ENCODE data around the gene PTGR3.

The PTGR3 gene

DNA sequence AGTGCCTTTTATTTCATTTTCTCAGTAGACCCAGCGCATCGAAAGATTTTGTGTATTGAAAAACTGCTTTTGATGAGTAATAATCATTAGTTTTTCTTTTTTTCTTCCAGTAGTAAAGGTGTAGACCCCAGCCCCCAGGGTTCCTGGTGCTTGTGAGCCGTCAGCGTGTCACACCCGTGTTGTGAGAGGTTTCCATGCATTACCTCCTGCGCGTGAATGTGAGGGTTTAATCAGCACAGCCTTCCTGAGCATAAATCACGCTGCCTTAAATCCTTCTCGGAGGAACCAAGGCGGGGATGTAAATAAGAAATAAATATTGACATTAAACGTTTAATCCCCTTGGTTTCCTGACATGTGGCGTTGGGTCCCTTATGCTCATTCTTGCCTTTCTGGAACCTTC is 26.0 kb upstream of the PTGR3 start:
- DNase-seq, result no peak

DNA sequence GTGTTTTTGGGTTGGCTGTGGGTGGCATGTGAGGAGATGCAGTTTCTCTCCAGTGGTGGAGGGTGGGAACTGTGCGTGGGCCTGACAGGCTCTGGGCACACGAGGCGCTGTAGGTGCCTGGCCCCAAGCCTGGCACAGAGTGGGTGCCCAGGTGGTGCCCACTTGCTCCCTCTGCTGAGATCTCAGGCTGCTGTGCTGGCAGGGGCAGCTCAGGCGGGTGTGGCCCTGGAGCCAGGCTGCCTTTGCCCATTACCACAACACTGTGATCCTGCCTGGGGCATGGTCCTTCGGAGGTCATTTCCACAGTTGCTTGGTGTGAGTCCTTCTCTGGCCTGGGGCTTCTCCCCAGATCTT is 22.1 kb upstream of the PTGR3 start:
- no peak for DNase-seq

DNA sequence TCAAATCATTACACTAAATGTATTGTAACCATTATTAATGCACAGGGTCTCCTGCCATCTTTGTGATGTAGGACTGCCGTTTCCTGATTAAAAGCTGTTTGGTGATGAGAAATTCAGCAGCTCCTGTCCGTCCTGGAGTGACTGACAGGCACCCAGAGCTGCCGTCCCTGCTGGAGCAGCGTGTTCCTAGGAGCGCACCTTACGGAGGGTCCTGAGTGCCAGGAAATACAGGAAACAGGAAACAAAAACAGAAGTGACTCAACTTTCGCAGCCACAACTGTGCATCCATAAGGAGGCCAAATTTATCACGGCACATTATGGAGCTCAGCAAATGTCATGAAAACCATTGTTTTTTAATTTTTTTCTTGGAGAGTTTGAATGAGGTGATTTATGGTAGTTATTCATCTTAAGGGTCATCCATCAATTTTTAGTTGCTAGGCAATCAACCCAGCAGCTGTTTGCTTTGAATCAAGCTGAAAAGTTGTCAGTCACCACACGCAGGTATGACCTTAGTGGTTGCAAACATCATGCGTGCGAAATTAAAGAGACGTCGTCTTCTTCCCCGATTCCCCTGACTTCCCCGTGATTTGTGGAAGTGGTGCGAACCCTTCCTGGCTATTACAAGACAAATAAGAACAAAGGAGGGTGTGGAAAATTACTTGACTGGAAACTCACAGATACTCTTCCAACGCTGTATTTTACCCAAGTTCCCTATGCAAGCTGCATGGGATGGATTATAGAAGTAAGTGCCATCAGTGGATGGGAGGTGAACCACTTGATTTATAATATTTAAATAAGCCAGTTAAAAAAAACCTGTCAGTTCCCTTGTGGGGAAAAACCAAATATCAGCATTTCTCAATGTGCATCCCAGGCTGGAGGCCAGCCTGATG is 21.5 kb upstream of the PTGR3 start:
- DNase-seq, result no peak

DNA sequence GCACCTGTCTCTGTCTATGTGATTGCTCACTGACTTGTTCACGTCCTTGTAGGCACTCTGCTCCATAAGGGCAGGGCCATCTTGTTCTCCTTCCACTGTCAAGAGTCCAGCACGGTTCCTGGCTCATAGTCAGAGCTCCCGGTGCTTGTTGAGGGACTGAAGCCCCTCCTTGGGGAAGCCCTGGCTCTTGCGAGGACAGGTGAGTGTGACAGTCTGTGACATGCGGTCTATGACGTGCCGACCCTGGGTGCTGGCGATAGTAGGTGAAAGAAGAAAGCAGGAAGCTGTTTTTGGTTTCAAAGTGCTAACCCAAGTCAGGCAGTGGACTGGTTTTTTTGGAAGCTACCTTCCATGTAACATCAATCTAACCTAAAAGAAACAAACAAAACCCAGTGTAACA is 20.5 kb upstream of the PTGR3 start:
- DNase-seq, result no peak

DNA sequence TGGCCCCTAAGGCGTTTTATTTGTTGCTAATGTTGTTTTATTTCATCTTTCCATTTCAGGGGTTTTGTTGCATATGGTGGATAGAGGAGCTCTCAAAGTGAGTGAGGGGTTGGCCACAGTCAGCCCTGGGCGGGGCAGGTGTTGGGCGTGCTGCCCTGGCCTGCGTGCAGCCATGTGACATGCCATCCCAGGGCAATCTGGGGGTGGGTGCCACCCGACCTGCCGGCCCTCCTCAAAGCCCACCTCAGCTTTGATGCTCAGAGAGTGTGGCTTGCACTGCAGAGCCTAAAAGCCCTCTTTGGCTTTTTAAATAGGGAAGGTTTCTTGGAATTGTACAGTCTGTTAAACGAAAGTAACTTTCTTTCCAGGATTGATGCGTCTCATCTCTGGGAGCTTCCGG is 20.0 kb upstream of the PTGR3 start:
- DNase-seq, result no peak

DNA sequence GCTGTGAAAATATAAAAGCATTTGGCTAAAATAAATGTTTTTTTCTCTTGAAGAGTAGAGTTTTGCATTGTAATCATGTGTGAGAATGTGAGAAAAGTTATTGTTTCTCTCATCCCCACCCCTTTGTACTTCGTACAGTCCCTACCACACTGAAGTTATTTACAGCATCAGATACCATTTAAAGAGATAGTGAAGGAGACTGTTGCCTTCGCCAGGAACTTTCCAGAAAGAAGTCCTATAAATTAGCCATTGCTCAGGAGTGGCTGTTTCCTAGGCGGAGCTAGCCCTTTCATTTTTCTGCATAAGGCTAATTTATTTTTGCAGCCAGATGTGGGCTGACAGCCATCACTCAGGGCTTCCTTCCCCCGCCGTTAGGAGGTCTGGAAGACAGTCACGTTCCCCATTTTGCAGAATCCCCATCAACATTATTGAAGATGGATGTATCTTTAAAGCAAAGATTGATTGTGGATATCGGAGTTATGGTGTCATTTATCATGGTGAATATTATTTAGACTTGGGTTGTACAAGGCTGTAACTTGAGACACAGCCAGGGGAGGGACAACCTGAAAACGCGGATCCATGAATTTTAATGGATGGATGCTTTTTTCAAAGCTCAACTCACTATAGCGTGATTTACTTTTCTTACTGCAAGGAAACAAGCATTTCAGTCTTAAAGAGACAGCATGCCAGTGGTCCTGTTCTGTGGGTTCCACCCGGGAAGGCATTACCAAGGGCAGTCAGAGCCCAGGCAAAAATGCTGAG is 18.8 kb upstream of the PTGR3 start:
- DNase-seq, result no peak

DNA sequence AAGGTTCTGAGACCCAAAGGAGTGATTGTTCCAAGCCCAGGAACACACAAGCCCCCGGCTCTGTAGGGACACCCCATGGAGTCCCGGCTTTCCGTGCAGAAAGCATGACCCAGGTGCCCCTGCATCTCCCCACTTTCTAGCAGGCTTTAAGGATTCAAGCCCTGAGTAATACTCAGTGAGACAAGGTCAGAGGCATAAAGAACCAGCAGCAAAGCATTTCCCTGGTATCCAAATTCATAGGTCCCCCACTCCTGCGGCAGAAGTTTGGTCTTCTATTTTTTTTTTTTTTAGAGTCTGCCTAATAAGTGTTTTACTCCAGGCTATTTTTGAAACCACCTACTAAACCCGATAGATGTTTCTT is 18.0 kb upstream of the PTGR3 start:
- no peak for DNase-seq

DNA sequence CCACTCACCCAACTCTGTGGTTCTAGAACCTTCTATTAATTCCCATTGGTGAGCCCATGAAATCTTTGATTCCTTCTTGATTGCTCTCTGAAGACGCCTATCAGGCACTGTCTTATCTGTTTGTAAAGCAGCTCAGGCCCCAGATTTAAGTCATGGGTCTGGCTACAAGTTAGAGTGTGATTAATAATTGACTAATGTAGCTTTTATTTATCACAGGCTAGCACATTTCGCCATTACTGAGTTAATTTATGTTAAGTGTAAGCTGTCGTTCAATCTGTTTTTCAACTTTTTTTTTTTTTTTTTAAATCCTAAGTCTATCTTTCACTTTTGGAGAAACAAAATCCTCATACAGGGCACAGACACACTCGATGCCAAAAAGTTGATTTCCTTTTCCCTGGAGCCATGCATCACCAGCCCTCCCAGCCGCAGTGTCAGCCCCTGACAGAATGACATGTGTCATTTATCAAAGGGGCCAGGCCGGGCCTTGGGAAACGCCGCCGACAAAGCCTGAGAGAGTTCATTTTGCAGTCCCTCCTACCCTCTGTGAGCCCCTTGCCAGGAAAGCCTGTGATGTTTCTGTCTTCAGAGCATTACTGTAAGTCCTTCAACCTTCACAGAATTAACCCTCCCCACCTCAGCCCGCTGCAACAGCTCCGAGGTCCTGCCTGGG is 17.5 kb upstream of the PTGR3 start:
- DNase-seq, result no peak

DNA sequence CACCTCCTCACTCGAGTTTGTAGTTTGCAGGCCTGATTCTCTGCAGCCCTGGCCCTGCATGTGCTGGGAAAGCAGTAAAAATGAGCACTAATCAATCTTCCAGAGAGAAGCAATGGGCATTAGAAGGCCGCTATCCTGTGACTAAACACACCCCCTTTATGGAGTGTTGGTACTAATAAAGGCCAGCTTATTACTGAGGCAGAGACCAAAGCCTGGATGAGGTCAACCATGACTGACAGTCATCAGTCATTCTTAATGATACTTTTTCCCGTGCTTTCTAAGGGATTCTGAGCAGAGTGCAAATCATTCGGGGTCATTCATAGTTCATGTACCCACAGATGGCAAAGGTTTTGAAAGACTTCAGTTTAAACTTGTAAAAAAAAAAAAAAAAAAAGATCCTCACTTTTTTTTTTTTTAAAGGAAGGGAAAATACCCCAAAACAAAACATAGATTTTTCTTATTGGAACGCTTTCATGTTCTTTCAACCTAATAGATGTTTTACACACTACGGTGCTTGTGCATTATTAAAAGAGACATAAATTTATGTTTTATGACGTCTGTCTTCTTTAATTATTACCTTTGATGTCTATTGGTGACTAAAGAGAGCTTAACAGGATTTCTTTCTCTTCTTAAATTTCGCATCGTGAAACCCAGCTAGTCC is 14.9 kb upstream of the PTGR3 start:
- no peak for DNase-seq

DNA sequence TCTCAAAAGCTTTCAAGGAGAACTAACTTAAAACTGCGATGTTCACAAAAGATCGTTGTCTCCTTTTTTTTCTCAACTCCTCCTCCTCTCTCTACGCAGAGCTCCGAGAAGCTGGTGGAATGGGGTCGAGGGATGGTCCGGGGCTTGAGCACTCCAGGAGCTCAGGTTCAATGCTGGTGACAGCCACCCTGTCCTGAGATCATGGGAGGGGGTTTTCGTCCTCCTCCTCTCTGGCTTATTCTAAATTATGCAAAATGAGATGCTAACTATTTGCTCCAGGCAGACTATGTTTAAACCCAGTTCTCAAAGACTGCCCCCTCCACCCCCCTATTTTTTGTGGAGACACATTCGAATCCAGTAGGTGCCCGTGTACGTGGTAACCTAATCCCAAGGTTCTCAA is 13.5 kb upstream of the PTGR3 start:
- DNase-seq, result no peak

DNA sequence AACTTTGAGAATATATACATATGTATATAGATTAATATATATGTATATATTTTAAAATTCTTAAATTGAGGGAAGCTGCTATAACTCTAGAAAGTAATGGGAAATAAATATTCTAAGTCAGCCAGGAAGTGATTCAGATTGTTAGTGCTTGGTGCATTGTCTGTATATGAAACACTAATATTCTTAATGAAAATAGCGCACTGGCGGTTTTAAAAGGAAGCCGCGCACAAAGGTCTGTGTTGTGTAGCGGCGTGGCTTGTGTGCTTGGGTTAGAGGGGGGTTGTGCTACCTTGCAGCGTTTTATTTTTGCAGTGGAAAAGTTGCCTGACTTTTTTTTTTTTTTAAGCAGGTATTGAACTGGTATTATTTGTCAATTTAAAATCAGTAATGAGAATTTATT is 13.0 kb upstream of the PTGR3 start:
- no peak for DNase-seq

DNA sequence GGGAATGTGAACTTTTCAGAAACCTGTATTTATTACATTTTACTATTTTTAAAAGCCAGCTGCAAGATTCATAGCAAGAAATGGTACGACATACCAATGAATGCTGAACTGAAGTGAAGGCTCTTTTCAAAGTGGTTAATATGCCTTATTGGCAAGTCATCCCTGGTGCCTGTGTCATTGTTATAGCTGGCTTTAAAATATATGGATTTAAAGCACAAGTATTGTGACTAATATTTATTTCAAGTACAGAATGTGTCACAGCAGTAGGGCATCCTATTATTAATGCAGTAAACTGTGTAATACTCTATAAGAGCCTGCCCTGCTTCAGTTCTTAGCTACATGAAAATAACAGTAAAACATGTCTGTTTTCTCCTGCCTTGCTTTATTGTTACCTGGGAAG is 12.5 kb upstream of the PTGR3 start:
- DNase-seq, result no peak

DNA sequence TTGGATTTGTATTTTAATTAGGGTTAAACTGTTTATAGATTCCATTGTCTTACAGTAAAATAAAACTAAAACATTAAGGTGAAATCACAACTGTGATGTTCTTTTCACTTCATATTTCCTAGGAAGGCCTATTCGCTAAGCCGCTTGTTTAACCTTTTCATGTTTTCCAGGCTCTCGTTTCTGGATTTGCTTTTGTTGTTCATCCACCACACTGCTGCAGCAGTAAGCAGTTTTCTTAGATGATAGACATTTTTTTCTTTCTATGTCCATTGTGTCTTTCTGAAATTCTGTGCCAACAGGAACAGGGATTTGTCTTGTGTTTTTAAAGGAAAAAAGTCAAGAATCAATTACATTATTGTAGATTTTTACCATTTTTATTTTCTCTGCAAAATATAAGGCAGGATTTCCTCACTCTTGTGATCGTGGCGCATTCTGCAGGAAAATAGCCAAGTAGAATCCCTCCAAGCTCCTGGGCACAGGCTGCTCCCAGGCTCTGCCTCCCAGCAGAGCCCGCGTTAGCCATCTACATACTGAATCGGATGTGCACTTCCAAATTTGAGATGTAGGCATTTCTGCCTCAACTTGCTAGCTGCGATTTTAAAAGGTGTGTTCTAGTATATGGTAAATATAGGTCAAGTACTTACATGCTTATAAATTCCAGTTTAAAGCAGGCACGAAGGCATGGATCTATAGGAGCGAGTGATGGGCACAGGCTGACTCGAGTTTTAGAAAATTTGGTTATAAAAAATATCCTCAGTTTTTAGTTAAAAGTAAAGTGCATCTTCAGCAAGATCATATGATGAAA is 11.8 kb upstream of the PTGR3 start:
- DNase-seq, result no peak

DNA sequence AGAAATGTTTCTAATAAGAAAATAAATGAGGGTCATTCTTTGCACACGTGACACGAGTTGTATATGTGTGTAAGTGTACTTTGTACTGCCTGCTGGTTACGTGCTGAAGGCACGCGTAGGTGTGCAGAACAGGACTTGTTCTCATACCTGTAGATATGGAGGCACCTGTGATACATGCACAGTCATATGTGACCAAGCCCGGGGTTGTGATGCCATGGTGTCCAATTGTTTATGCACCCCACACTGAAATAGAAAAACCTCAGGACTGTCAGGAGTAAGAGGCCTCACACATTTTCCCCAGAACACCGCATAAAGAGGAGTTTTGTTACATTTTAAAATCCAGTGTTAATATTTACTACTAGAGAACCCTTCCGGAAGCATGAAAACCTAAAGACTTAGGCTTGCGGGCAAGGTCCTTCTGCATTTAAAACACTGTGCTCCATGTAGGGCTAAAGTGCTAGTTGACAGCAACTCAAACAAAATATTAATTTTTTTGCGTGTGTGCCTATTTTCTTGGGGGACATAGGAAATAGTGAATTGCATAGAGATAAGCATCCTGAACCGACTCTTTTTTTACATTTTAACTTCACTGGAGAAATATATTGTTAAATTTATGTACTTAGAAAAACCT is 10.9 kb upstream of the PTGR3 start:
- no peak for DNase-seq

DNA sequence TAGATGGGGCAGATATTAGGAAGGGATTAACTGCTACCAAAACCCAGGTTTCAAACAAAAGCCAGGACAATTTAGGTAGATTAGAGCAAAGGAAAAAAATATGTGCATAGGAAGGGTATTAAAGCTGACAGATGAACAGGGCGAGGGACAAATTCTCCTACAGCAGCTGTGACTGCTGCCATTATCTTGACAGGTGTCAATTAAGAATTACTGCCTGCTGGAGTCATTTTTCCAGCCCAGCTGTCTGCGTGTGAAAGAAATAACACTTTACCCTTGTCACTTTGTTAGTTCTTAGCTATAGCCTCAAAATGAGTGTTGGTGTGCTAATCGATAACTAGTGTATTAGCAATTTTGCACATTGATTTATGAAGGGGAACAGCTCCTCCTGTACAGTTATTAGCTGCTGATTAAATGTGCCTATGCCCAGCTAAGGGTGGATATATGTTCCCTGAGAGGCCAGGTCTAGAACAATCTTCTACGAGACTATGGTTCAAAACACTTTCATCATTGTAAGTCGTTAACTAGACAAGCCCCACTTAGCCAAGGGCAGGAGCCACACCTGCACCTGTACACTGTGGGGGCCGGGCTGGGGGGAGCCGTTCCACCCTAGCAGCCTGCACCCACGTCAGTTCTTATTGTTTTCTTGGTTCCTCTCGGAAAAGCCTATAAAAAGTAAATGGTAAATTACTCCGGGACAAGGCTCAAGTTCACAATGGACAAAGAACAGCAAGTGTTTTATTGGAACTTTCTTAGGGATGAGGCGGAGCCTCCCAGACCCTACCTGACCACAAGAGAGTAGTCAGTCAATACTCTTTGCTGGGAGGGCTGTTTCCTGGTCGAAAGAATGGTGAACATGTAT is 9.4 kb upstream of the PTGR3 start:
- no peak for DNase-seq

DNA sequence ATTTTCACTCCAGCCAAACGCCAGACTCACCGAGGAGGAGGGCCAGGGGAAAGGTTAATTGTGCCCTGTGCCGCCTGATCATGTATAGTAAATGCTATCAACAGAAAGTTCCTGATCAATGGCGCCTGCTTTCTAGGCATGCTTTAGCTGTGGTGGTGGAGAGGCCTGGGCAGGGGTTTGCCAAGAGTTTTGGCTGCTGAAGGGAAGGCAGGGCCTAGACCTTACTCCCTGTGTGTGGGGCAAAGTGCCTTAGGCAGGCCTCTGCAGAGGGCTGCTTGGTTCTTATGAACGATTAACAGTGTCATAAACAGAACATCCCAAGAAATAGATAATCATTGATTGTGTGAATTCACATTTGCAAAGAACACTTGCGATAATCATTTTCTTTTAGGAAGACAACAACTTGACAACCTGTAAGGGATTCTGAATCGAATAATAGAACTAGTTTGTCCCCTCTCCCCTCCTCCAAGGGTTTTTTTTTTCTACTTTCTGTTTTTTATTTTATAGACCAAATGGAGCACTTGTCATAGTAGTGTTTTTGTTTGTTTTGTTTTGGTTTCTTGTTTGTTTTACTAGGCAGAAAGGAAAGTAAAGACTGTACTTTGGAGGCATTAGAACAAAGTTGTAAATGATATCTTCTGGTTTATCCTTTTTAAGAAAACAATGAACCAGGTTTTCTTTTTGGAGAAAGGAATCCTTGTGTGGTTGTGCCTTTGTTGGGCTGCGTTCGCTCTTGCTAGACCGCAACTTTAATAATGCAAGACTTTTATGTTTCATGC is 8.2 kb upstream of the PTGR3 start:
- no peak for DNase-seq

DNA sequence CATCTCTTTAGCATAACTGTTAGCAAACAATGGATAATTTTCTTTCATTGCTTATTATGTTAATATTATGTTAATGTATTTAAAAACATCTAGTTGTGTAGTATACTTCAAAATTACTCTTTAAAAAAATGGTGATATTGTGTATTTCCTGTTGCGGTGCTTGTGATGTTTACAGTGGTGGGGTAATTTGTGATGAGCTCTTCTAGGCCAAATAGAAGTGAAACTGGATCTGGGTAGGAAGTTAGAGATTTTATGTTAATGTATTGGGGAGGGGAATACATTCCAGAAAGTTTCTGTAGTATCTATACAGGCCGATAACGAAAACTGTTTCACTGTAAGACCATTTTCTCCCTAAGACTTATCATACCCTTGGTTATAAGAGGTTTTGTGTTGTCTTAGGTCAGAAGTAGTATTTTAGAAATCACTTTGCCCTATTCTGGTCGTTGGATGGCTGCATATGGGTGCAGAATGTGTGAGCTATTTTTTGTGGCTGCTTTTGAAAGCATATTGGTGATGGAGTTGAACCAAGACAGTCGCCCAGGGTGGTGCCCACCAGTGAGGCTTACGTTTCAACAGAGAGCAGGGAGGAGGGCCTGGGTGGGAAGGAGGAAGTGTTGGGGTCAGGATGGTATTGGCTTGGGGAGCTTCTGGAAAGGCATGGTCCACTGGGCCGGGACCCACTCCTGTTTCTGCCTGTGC is 7.4 kb upstream of the PTGR3 start:
- no peak for DNase-seq

DNA sequence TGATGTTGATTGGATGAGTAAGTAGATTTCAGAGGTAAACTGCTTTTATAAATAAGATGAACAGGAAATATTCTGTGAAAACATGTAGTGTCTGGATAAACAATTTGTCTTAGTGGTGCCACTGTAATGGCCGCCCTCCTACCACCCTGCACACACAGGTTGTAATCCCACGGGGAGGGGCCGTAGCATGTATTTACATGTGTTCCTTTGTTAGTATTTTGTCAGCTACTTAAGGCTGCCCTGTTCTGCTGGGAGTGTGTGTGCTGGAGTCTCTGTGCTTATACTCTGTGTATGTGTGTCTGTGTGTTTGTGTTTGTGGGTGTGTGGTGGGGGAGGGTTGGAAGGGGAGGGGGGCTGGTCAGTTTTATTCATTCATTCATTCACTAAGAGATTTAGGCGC is 6.7 kb upstream of the PTGR3 start:
- DNase-seq, result peak in 1 of 2 experiments; percentile 24

DNA sequence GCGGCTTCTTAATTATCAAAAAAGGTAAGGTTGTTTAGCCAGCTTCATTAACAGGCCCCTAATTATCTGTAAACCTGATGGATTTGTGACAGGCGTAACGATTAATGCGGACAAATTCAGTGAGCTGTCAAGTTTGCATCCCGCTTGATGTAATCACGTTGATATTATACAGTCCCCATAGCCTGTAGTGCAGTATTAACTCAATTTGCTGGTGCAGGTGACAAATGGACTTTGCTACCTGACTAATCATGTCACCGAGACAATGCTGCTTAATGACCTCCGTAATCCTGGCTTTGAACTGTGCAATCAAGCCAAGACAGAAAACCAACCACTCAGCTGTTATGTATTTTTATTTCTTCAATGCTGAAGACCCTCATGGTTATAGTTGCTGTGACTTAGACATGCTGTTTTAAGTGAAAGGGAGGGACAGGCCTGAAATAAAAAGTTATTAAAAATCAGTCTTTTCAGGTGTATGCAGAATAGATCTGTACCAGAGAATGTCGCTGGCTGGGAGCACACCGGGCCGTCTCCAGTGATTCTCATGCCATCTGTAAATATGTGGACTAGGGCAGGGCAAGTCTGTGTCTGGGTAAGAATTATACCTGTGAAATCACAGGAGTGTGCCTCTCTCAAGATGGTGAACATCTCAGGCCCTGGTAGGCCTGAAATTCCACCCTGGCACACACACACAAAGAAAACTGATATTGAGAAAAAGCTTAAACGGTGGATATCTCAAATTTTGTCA is 6.0 kb upstream of the PTGR3 start:
- no peak for DNase-seq

Measured in AML-193 (cell line).